Endometrial microvascular endothelial cells (primary cell): Measurements from ENCODE around the gene ONECUT2. TPM values are rescaled to one million over a fixed set of nuclear protein-coding genes. Genes with fewer than 3 reads are reported as not detected.

Experiments used
- in situ Hi-C: cut with HindIII; loops from 2 replicates; pipeline ENCODE4 v1.10.0; 2017; ENCODE audit warnings: low sequenced_read_pairs, low pct_unique_long_range_greater_than_20kb; ENCODE audit errors: inconsistent ontology term
- total RNA-seq: library from RNA; depleted of rRNA; stranded (reverse); fragments of >200 nt; gene quantifications from one replicate; pipeline ENCODE4 v1.2.3, GENCODE V29; 2015; ENCODE audit errors: inconsistent ontology term

ONECUT2 gene
- total RNA-seq, 1 donor from 2014 or later: not detected

GRCh38 chr18:57441071-57441794 is 6.1 kb downstream of the ONECUT2 start:
- in situ Hi-C loops: no loop called here

GRCh38 chr18:57443247-57443646 is 8.1 kb downstream of the ONECUT2 start:
- in situ Hi-C loops: no loop called here

- in situ Hi-C loops: no loop called here
Observed at GRCh38 chr18:57443702-57444101, 8.5 kb downstream of the ONECUT2 start.

GRCh38 chr18:57444301-57444759 is 9.2 kb downstream of the ONECUT2 start:
- in situ Hi-C loops: no loop called here

DNA sequence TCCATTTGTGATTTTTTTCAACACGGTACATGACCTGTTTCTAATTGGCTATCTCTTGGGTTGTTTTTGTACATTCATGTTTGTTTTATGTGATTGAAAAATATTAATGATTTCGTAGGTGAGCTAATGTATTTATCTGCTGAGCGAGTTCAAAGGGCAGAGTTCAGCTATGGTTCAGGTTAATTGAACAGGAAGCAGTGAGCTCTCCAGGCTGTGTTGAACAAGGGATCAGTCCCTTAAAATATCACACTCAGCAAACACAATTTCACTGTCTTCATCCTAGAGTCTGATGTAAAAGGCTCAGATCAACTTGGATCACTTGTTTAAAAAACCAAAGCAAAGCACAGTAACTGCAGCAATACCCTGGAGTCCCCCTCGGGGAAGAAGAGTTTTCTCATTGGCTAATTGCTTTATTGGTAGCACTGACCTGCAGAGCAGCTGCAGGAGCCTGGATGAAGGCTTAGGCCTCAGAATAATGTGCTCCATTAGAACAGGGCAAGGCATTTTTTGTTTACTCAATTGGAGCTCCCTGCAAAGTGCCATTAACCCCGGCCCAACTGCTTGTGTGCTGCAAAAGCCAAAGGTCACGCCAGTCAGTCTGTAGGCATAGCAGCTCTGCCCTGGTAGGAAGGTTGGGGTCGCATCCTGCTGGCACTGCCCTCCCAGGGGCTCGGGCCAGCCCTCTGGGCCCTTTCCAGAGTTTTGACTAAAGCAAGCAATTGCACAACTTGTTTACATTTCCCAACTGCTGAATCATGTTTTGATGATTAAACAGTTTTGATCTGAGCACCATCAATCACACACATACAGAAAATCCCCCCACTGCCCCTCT is 10.5 kb downstream of the ONECUT2 start:
- in situ Hi-C loops: no loop called here

- in situ Hi-C loops: no loop called here
Observed at GRCh38 chr18:57446322-57446721, 11.1 kb downstream of the ONECUT2 start.

DNA sequence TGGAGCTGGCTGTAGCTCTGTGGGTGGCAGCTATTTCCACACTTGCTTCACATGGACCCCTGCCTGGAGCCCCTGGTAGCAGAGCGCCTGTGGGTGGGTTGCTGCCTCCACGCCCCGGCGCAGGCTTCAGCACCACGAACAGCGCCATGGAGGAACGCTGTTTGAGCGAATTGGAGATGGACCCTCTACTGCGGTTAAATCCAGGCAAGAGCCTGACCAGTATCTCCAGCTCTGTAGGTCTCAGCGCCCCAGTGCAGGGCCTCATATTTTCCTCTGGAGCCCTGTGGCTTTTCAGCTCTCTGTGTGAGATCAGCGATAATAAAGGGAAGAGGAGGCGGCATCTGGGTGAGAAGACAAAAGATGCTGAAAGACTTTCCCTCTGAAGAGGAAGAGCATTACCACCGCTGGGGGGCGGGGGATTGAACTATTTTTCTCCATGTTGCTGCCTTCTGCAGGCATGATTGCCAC is 12.0 kb downstream of the ONECUT2 start:
- in situ Hi-C loops: no loop called here

- in situ Hi-C loops: no loop called here
Observed at GRCh38 chr18:57455576-57456129, 20.5 kb downstream of the ONECUT2 start.

- in situ Hi-C loops: no loop called here
Observed at GRCh38 chr18:57461652-57462269, 26.6 kb downstream of the ONECUT2 start.

- in situ Hi-C loops: no loop called here
Observed at GRCh38 chr18:57466307-57466706, 31.1 kb downstream of the ONECUT2 start.

- in situ Hi-C loops: no loop called here
Observed at GRCh38 chr18:57466745-57467409, 31.7 kb downstream of the ONECUT2 start.

- in situ Hi-C loops: no loop called here
Observed at GRCh38 chr18:57469884-57470283, 34.7 kb downstream of the ONECUT2 start.

- in situ Hi-C loops: no loop called here
Observed at GRCh38 chr18:57475408-57475807, 40.2 kb downstream of the ONECUT2 start.

DNA sequence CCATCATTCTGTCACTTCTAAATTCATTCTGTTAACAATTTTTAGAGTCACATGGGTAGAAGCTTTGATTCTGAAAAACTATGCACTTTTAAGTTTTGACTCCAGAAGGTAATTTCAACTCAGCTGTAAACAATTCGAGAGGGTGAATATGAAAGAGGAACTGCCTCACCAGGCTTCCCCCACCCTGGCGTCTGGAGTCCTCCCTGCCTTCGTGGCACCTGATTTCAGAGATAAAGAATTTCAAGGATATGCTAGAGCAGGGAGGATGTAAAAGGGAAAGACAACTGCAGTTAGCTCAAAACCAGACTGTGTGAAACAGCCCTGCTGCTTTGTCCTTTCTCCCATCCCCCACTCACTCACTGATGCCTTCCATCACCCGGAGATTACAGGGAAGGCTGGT is 40.7 kb downstream of the ONECUT2 start:
- in situ Hi-C loops: no loop called here

DNA sequence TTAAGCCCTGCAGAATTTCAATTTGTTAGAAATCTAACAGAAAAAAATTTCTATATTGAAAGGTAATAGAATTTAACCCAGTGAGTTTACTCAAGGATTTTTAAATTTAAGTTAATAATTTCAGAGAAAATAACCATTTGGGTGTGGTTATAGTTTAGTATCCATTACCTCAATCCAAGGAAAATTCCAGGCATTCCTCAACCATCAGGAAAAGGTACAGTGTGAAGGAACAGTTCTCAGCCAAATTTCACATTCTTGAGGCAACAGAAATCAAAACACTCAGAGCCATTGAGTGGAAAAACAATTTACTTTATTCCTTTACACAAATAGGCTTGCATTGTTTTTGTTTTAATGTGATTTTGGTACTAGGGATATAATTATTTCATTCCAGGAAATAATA is 45.6 kb downstream of the ONECUT2 start:
- in situ Hi-C loops: no loop called here

GRCh38 chr18:57497372-57498294 is 62.5 kb downstream of the ONECUT2 start:
- in situ Hi-C loops: no loop called here

DNA sequence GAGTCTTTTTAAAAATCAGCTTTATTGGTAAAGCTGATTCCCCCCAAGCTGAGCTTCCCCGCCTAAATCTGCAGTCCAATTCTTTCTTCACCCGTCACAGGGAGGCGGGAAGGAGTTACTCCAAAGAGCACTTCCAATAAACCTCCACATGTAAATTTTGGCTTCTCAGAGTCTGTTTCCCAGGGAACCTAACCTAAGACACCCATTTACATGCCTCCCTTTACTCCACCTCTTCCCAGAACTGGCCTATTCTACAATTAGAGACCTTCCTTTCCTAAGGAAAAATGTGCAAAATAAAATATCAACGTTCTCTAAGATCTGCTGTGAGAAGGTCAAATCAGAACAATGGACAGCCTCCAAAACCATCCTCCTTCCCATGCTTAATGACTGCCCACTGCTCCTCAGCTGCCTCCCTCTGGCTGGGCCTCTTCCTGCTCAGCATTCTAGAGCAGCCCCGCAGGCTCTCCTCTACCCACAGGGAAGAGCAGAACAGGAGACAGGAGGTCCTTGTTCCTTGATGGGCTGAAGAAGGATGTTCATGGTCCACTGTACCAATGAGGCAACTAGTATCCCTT is 63.6 kb downstream of the ONECUT2 start:
- in situ Hi-C loops: no loop called here

GRCh38 chr18:57502624-57503023 is 67.5 kb downstream of the ONECUT2 start:
- in situ Hi-C loops: no loop called here
